GM23248 (cell line): ENCODE measurements around the gene MYRF.

ENCODE experiments used
- EZH2 ChIP-seq: fragments of 200-600 bp; sonication (generic); IDR thresholded peaks from 2 replicates; pipeline ENCODE4 v1.6.1; 2018; ENCODE audit warnings: antibody characterized with exemption, mild to moderate bottlenecking; ENCODE audit not compliant: insufficient read depth, poor library complexity, severe bottlenecking
- EZH2phosphoT487 ChIP-seq: fragments of 200-600 bp; sonication (generic); IDR thresholded peaks from 2 replicates; pipeline ENCODE4 v1.6.1; 2018; ENCODE audit warnings: antibody characterized with exemption, moderate library complexity, mild to moderate bottlenecking, low read depth; ENCODE audit not compliant: insufficient read depth

DNA sequence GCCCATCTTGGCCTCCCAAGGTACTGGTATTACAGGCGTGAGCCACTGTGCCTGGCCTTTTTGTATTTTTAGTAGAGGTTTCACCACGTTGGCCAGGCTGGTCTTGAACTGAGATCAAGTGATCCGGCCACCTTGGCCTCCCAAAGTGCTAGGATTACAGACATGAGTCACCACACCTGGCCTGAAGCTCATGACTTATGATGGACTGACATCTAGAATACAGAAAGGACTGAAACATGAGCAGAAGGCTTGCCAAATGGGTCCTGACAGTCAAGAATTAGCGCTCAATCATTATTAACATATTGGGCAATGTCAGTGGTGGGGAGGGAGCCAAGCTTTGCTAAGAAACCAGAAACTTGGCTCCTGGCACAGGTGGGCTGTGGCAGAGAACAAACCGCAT is 59.4 kb downstream of the MYRF start:
- no peak for TF ChIP-seq EZH2phosphoT487
- TF ChIP-seq EZH2, result no peak
